Tibial artery (tissue), 4 donors: ENCODE measurements around the gene HDGFL3.

Experiments
- DNase-seq, 2 donors: peaks; one replicate each; pipeline ENCODE4 v3.0.0-alpha.2; 2019
- H3K27ac ChIP-seq, 2 donors: fragments of 200-600 bp; sonication (generic) in 1 of 2; 1 replicate in 1 of 2; 2 replicates in 1 of 2; pipeline ENCODE4 v1.5.1; 2018 to 2019; ENCODE audit warnings: mild to moderate bottlenecking in 1 of 2
- H3K27me3 ChIP-seq, 2 donors: fragments of 200-600 bp; sonication (generic) in 1 of 2; one replicate each; pipeline versions ENCODE4 v1.5.1 to v1.6.0; 2016 to 2019
- H3K36me3 ChIP-seq, 3 donors: fragments of 200-600 bp; sonication (generic) in 2 of 3; one replicate each; pipeline ENCODE4 v1.5.1; 2016 to 2019; ENCODE audit warnings: mild to moderate bottlenecking in 2 of 3
- H3K4me1 ChIP-seq, 4 donors: fragments of 200-600 bp; sonication (generic) in 2 of 4; 1 replicate in 3 of 4; 2 replicates in 1 of 4; pipeline ENCODE4 v1.5.1; 2016 to 2019
- H3K4me3 ChIP-seq, 2 donors: fragments of 200-600 bp; sonication (generic) in 1 of 2; 1 replicate in 1 of 2; 2 replicates in 1 of 2; pipeline ENCODE4 v1.5.1; 2018 to 2019; ENCODE audit warnings: mild to moderate bottlenecking in 2 of 2
- H3K9me3 ChIP-seq, 3 donors: fragments of 200-600 bp; sonication (generic) in 1 of 3; one replicate each; pipeline ENCODE4 v1.5.1; 2016 to 2019
- intact Hi-C: fragments of 100-400 bp; cut with DNase I; formaldehyde crosslinking; loops from one replicate; pipeline ENCODE4 v1.15.0; 2023; ENCODE audit warnings: low total_unique reads
- TF ChIP-seq, protein P1 (sequence below), 2 experiments: fragments of 200-600 bp in 1 of 2; fragments of 450-650 bp in 1 of 2; IDR thresholded peaks; one replicate each; pipeline ENCODE4 v1.5.1; 2017 to 2019; ENCODE audit warnings: antibody characterized with exemption in 2 of 2, mild to moderate bottlenecking in 1 of 2, moderate library complexity in 1 of 2

HDGFL3 gene

DNA sequence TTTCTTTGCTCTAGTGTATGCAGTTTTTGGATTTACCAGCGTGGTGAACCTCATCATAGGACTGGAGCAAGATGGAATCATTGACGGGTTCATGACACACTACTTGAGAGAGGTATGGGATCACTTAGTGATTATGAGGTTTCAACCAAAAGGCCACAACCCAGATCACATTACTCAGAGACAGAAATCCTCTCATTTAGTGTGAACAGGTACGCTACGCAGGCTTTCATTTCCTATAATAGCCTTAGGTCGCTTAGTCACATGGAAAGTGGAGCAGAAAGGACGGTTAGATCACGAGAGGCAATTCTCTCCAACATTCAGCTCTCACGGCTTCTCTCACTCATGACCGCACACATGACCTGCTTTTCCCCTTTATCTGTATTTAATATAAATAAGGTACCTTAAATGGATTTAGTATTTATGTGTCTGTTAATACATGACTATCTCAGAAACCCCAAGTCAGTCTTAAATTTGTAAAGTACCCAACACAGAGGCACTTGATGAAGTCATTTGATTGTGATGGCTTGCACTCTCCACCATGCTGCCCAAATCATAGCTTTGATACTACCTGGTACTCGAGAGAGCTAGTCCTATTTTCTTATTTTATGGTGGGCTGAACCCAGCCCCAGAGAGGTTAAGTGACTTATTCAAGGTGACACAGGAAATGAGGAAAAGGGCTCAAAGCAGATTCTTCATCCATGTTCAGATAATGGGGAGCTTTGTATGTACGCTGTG is 91.6 kb downstream of the HDGFL3 start:
- H3K4me3 ChIP-seq: no peak overlapping the region
- intact Hi-C loops: no loop called here
- no peaks in the 10 kb centered on the region for H3K9me3 ChIP-seq
- H3K27ac ChIP-seq: no peak overlapping the region
- TF ChIP-seq, protein P1, sequence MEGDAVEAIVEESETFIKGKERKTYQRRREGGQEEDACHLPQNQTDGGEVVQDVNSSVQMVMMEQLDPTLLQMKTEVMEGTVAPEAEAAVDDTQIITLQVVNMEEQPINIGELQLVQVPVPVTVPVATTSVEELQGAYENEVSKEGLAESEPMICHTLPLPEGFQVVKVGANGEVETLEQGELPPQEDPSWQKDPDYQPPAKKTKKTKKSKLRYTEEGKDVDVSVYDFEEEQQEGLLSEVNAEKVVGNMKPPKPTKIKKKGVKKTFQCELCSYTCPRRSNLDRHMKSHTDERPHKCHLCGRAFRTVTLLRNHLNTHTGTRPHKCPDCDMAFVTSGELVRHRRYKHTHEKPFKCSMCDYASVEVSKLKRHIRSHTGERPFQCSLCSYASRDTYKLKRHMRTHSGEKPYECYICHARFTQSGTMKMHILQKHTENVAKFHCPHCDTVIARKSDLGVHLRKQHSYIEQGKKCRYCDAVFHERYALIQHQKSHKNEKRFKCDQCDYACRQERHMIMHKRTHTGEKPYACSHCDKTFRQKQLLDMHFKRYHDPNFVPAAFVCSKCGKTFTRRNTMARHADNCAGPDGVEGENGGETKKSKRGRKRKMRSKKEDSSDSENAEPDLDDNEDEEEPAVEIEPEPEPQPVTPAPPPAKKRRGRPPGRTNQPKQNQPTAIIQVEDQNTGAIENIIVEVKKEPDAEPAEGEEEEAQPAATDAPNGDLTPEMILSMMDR (IDR thresholded peaks at IDR 0.05): no peak
- no peaks in the 10 kb centered on the region for H3K4me1 ChIP-seq
- peaks cover 0 to 14% (median 13%) of the 10 kb centered on the region in 3 donors for H3K36me3 ChIP-seq
- no peak for DNase-seq
- no peaks in the 10 kb centered on the region for H3K27me3 ChIP-seq

DNA sequence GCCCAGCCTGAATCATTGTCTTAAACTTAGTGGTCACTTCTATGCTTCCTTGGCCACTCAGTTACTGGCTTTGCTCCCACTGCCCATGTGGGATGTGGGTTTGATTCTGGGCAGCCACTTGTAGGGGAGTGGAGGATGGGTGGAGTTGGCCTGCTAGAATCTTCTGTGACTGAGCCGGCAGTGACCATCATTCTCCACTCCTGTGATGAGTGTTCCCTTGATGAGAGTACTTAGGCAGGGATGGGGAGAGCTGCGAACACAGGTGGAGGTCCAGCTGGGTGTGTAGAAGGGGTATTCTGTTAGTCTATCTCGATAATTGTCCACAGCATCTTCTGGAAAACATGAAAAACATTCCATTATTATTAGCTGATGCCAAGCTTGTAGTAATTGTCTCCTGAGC is 92.2 kb downstream of the HDGFL3 start:
- DNase-seq: no peak
- intact Hi-C loops: no loop called here
- Histone ChIP-seq H3K4me1 (no peaks in the 10 kb centered on the region), H3K27me3 (peaks cover 0 to 3% of the 10 kb centered on the region in 2 donors), H3K27ac (no peak overlapping the region), H3K4me3 (no peak overlapping the region), H3K9me3 (no peaks in the 10 kb centered on the region), H3K36me3 (peaks cover 0 to 14% (median 13%) of the 10 kb centered on the region in 3 donors)
- TF ChIP-seq, protein P1 (IDR thresholded peaks at IDR 0.05): no peak

DNA sequence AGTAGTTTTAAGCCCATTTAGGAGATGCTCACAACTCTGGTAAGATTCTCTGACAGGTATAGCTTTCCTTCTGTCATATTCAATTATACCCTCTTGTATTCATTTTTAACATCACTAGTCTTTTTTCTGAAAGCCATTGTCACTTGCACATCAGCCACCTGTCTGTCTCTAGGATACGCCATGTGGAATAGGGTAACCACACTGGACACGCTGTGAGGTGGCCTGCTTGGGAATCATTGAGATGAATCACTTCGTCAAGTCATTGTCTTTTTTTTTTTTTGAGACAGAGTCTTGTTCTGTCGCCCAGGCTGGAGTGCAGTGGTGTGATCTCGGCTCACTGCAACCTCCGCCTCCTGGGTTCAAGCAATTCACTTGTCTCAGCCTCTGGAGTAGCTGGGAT is 92.8 kb downstream of the HDGFL3 start:
- no peaks in the 10 kb centered on the region for H3K4me1 ChIP-seq
- H3K27ac ChIP-seq: no peak overlapping the region
- no peak overlapping the region for H3K4me3 ChIP-seq
- H3K36me3 ChIP-seq: peaks cover 0 to 14% (median 13%) of the 10 kb centered on the region in 3 donors
- H3K9me3 ChIP-seq: no peaks in the 10 kb centered on the region
- peaks cover 0 to 3% of the 10 kb centered on the region in 2 donors for H3K27me3 ChIP-seq
- intact Hi-C loops: no loop called here
- DNase-seq: no peak
- TF ChIP-seq, protein P1 (IDR thresholded peaks at IDR 0.05): no peak

DNA sequence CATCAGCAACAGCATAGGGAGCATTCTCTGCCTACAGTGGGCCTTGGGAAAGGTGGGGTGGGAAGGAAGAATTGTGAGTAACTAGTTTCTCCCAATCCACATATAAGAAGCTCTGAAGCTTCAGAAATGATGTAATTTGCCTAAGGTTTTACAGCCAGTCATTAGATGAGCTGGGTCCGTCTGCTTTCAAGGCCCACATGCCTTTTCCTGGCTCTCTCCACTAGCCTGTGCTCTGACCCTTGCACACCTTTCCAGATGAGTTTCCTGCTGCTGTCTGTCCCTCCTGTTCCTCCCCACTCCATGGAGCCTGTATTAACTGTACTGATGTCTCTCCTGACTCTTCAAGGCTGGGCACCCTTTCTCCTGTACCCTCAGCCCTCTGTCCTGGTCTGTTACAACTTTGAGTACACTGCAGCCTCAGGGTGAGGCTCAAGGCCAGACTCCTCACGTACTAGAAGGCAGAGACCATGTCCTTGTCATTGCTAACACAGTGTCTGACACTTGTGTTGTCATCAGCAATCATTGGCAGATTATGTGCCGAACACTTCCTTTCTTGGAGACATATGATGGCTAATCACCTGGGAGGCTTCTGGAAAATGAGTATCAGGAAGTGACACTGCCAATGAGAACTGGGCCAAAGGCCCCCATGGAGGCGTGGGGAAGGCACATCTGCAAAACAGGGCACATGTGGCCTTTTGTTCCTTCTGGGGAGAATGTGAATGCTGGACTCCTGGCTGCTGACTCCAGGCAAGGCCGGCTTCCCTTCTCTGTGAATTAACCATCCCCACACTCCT is 93.5 kb downstream of the HDGFL3 start:
- H3K4me3 ChIP-seq: no peak overlapping the region
- peaks cover 0 to 3% of the 10 kb centered on the region in 2 donors for H3K27me3 ChIP-seq
- H3K27ac ChIP-seq: no peak overlapping the region
- no peak for DNase-seq
- H3K36me3 ChIP-seq: peaks cover 0 to 14% (median 13%) of the 10 kb centered on the region in 3 donors
- no peaks in the 10 kb centered on the region for H3K4me1 ChIP-seq
- TF ChIP-seq, protein P1 (IDR thresholded peaks at IDR 0.05): no peak
- no peaks in the 10 kb centered on the region for H3K9me3 ChIP-seq
- intact Hi-C loops: no loop called here

DNA sequence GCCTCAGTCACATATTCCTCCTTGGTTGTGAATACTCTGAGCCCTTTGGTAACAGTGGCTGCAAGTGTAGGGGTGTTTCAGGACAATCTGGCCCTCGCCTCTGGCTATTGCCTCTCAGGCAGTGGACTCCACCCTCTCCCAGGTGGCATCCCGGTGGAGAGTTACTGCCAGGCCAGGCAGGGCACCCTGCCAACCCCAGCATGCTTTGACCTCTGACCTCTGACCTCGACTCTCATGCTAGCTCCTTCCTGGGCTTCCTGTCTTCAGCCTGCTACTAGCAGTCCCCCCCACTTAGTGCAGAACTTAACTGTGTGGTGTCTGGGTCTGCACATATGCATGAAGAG is 94.7 kb downstream of the HDGFL3 start:
- Histone ChIP-seq H3K27ac (no peak overlapping the region), H3K27me3 (peaks cover 0 to 9% of the 10 kb centered on the region in 2 donors), H3K9me3 (no peaks in the 10 kb centered on the region), H3K4me3 (no peak overlapping the region), H3K4me1 (peaks cover 0 to 11% (median 7%) of the 10 kb centered on the region in 4 donors), H3K36me3 (peaks cover 0 to 14% (median 13%) of the 10 kb centered on the region in 3 donors)
- no peak for DNase-seq
- intact Hi-C loops: no loop called here
- TF ChIP-seq, protein P1 (IDR thresholded peaks at IDR 0.05): no peak
